Fibroblast of peridontal ligament (primary cell): ENCODE results near the gene SFMBT2.

Experiments
- DNase-seq: peaks from one replicate; pipeline ENCODE4 v3.0.0-alpha.2; 2010; ENCODE audit errors: extremely low read depth

Gene SFMBT2

GRCh38 chr10:7298495-7298894 lies 112.3 kb downstream of the SFMBT2 start:
- DNase-seq, result no peak

GRCh38 chr10:7297094-7297493 lies 113.7 kb downstream of the SFMBT2 start:
- DNase-seq, result no peak

GRCh38 chr10:7296648-7297047 lies 114.2 kb downstream of the SFMBT2 start:
- DNase-seq, result no peak

GRCh38 chr10:7296076-7296475 lies 114.8 kb downstream of the SFMBT2 start:
- no peak for DNase-seq

GRCh38 chr10:7293378-7293920 lies 117.4 kb downstream of the SFMBT2 start:
- DNase-seq, result no peak

GRCh38 chr10:7291487-7292270 lies 119.2 kb downstream of the SFMBT2 start:
- no peak for DNase-seq

- DNase-seq, result no peak
Observed at GRCh38 chr10:7288060-7288690, 122.7 kb downstream of the SFMBT2 start.

- DNase-seq, result no peak
Observed at GRCh38 chr10:7287377-7287776, 123.5 kb downstream of the SFMBT2 start.

- no peak for DNase-seq
Observed at GRCh38 chr10:7285522-7286322, 125.1 kb downstream of the SFMBT2 start.

GRCh38 chr10:7283246-7283645 lies 127.6 kb downstream of the SFMBT2 start:
- DNase-seq, result no peak

- no peak for DNase-seq
Observed at GRCh38 chr10:7282457-7282856, 128.4 kb downstream of the SFMBT2 start.

- no peak for DNase-seq
Observed at GRCh38 chr10:7281429-7281828, 129.4 kb downstream of the SFMBT2 start.

GRCh38 chr10:7279303-7279702 lies 131.5 kb downstream of the SFMBT2 start:
- no peak for DNase-seq

- DNase-seq, result no peak
Observed at GRCh38 chr10:7277867-7278266, 133.0 kb downstream of the SFMBT2 start.

GRCh38 chr10:7277432-7277831 lies 133.4 kb downstream of the SFMBT2 start:
- DNase-seq, result no peak

- DNase-seq, result no peak
Observed at GRCh38 chr10:7275761-7276440, 134.9 kb downstream of the SFMBT2 start.

- DNase-seq, result no peak
Observed at GRCh38 chr10:7274293-7274692, 136.5 kb downstream of the SFMBT2 start.

- DNase-seq, result no peak
Observed at GRCh38 chr10:7272008-7272407, 138.8 kb downstream of the SFMBT2 start.

- no peak for DNase-seq
Observed at GRCh38 chr10:7269988-7270387, 140.8 kb downstream of the SFMBT2 start.

- DNase-seq, result no peak
Observed at GRCh38 chr10:7267142-7267541, 143.7 kb downstream of the SFMBT2 start.

GRCh38 chr10:7265396-7266123 lies 145.3 kb downstream of the SFMBT2 start:
- no peak for DNase-seq
